SKM-1 (cell line): ENCODE measurements around the gene TTLL10.

Experiments used
- DNase-seq: peaks from one replicate; lab custom pipeline; 2025; ENCODE audit not compliant: unreplicated experiment; lab: John Stamatoyannopoulos, UW

TTLL10 gene

GRCh38 chr1:1232208-1232795, 58.6 kb downstream of the TTLL10 start, which contains the start of gene B3GALT6:
Gene B3GALT6, plus strand, starts transcription at chr1:1232237. Its CDS starts 42 bp downstream, at chr1:1232279.
- DNase-seq: no peak

- no peak for DNase-seq
Measured at GRCh38 chr1:1232796-1233566, 59.3 kb downstream of the TTLL10 start.

- DNase-seq: no peak
Measured at GRCh38 chr1:1233567-1233892, 59.9 kb downstream of the TTLL10 start.

- no peak for DNase-seq
Measured at GRCh38 chr1:1234180-1234808, 60.6 kb downstream of the TTLL10 start.

- DNase-seq: no peak
Measured at GRCh38 chr1:1235016-1235744, 61.5 kb downstream of the TTLL10 start.

GRCh38 chr1:1236176-1236763, 62.6 kb downstream of the TTLL10 start:
- no peak for DNase-seq

- no peak for DNase-seq
Measured at GRCh38 chr1:1236945-1237873, 63.5 kb downstream of the TTLL10 start.

- no peak for DNase-seq
Measured at GRCh38 chr1:1237874-1238701, 64.4 kb downstream of the TTLL10 start.

GRCh38 chr1:1238702-1239178, 65.1 kb downstream of the TTLL10 start:
- DNase-seq: no peak

GRCh38 chr1:1239227-1239613, 65.5 kb downstream of the TTLL10 start:
- no peak for DNase-seq

- DNase-seq: no peak
Measured at GRCh38 chr1:1239614-1240347, 66.1 kb downstream of the TTLL10 start.

- DNase-seq: no peak
Measured at GRCh38 chr1:1240348-1240732, 66.7 kb downstream of the TTLL10 start.

GRCh38 chr1:1240822-1241587, 67.3 kb downstream of the TTLL10 start:
- DNase-seq: no peak

- no peak for DNase-seq
Measured at GRCh38 chr1:1241588-1242219, 68.0 kb downstream of the TTLL10 start.

- DNase-seq: no peak
Measured at GRCh38 chr1:1242461-1243265, 69.0 kb downstream of the TTLL10 start.

GRCh38 chr1:1243266-1243660, 69.6 kb downstream of the TTLL10 start:
- DNase-seq: no peak

- DNase-seq: no peak
Measured at GRCh38 chr1:1243807-1244191, 70.1 kb downstream of the TTLL10 start.
